Ectodermal cell (in vitro differentiated cells): ENCODE results near the gene PDHB.
"Not testable (repeated sequence)": the region's sequence is repeated elsewhere in the genome, so short reads cannot be mapped to it uniquely, and the experiment has no call there.

Source experiments
- H3K27ac ChIP-seq: 2 replicates; pipeline ENCODE4 v1.7.0; 2013; ENCODE audit warnings: mild to moderate bottlenecking, low read depth, low read length; ENCODE audit not compliant: insufficient read depth, poor library complexity, severe bottlenecking
- H3K27me3 ChIP-seq: 2 replicates; pipeline ENCODE4 v1.7.0; 2013; ENCODE audit warnings: mild to moderate bottlenecking, low read length; ENCODE audit not compliant: insufficient read depth, control insufficient read depth, poor library complexity, severe bottlenecking
- H3K36me3 ChIP-seq: one replicate; pipeline ENCODE4 v1.7.0; 2013; ENCODE audit warnings: low read length; ENCODE audit not compliant: control insufficient read depth, insufficient read depth
- H3K4me1 ChIP-seq: one replicate; pipeline ENCODE4 v1.7.0; 2013; ENCODE audit warnings: low read length; ENCODE audit not compliant: control insufficient read depth, insufficient read depth
- H3K4me3 ChIP-seq: 2 replicates; pipeline ENCODE4 v1.7.0; 2013; ENCODE audit warnings: low read depth, low read length, control low read depth; ENCODE audit not compliant: insufficient read depth
- H3K9me3 ChIP-seq: 2 replicates; pipeline ENCODE4 v1.7.0; 2013; ENCODE audit warnings: mild to moderate bottlenecking, low read length, moderate library complexity; ENCODE audit not compliant: control insufficient read depth
- WGBS, 2 experiments: methylation state at CpG; one replicate each; pipeline ENCODE4 v1.1.7; 2013; ENCODE audit warnings: missing lambda C conversion rate in 2 of 2; 5-methylcytosine and 5-hydroxymethylcytosine counted together

PDHB gene

GRCh38 chr3:58469096-58469495 lies 35.5 kb upstream of the PDHB start:
- 78 to 86% methylated on average over 3 to 4 of the region's 4 CpGs for WGBS, 2 experiments
- Histone ChIP-seq H3K36me3 (no peaks in the 10 kb centered on the region), H3K4me1 (peaks cover 16% of the 10 kb centered on the region), H3K27ac (no peak overlapping the region), H3K27me3 (no peaks in the 10 kb centered on the region), H3K4me3 (no peak overlapping the region), H3K9me3 (no peaks in the 10 kb centered on the region)

- Histone ChIP-seq H3K27ac (no peak overlapping the region), H3K27me3 (no peaks in the 10 kb centered on the region), H3K4me1 (peaks cover 23% of the 10 kb centered on the region), H3K36me3 (no peaks in the 10 kb centered on the region), H3K4me3 (no peak overlapping the region), H3K9me3 (no peaks in the 10 kb centered on the region)
- 92 to 96% methylated on average over 4 of the region's 4 CpGs for WGBS, 2 experiments
Observed at GRCh38 chr3:58466899-58467563, 33.4 kb upstream of the PDHB start.

GRCh38 chr3:58464866-58465265 lies 31.2 kb upstream of the PDHB start:
- H3K27me3 ChIP-seq: no peaks in the 10 kb centered on the region
- H3K9me3 ChIP-seq: no peaks in the 10 kb centered on the region
- no peak overlapping the region for H3K27ac ChIP-seq
- no peak overlapping the region for H3K4me3 ChIP-seq
- 88 to 91% methylated on average over 3 of the region's 3 CpGs for WGBS, 2 experiments
- H3K4me1 ChIP-seq: peaks cover 7% of the 10 kb centered on the region
- no peaks in the 10 kb centered on the region for H3K36me3 ChIP-seq

GRCh38 chr3:58463942-58464271 lies 30.3 kb upstream of the PDHB start:
- H3K4me3 ChIP-seq: no peak overlapping the region
- H3K27me3 ChIP-seq: no peaks in the 10 kb centered on the region
- H3K27ac ChIP-seq: no peak overlapping the region
- 35 to 54% methylated on average over 3 to 5 of the region's 5 CpGs for WGBS, 2 experiments
- H3K9me3 ChIP-seq: no peaks in the 10 kb centered on the region
- peaks cover 7% of the 10 kb centered on the region for H3K4me1 ChIP-seq
- H3K36me3 ChIP-seq: no peaks in the 10 kb centered on the region

- Histone ChIP-seq H3K36me3 (no peaks in the 10 kb centered on the region), H3K27ac (no peak overlapping the region), H3K9me3 (no peaks in the 10 kb centered on the region), H3K27me3 (no peaks in the 10 kb centered on the region), H3K4me1 (peaks cover 7% of the 10 kb centered on the region), H3K4me3 (no peak overlapping the region)
- 38 to 44% methylated on average over 15 to 17 of the region's 18 CpGs for WGBS, 2 experiments
Observed at GRCh38 chr3:58463181-58463941, 29.7 kb upstream of the PDHB start.

GRCh38 chr3:58462829-58463180 lies 29.2 kb upstream of the PDHB start:
- H3K36me3 ChIP-seq: no peaks in the 10 kb centered on the region
- H3K4me1 ChIP-seq: peaks cover 7% of the 10 kb centered on the region
- H3K27me3 ChIP-seq: no peaks in the 10 kb centered on the region
- no peak overlapping the region for H3K27ac ChIP-seq
- no peaks in the 10 kb centered on the region for H3K9me3 ChIP-seq
- 28 to 36% methylated on average over 4 of the region's 4 CpGs for WGBS, 2 experiments
- no peak overlapping the region for H3K4me3 ChIP-seq

GRCh38 chr3:58459160-58459559 lies 25.5 kb upstream of the PDHB start:
- H3K27me3 ChIP-seq: no peaks in the 10 kb centered on the region
- H3K4me3 ChIP-seq: no peak overlapping the region
- no peaks in the 10 kb centered on the region for H3K9me3 ChIP-seq
- H3K4me1 ChIP-seq: peaks cover 7% of the 10 kb centered on the region
- no peak overlapping the region for H3K27ac ChIP-seq
- no peaks in the 10 kb centered on the region for H3K36me3 ChIP-seq
- 96 to 97% methylated on average over 3 to 4 of the region's 4 CpGs for WGBS, 2 experiments

GRCh38 chr3:58452176-58452575 lies 18.5 kb upstream of the PDHB start:
- 71 to 84% methylated on average over 1 of the region's 1 CpG for WGBS, 2 experiments
- no peaks in the 10 kb centered on the region for H3K36me3 ChIP-seq
- H3K4me1 ChIP-seq: no peaks in the 10 kb centered on the region
- H3K9me3 ChIP-seq: peaks cover 3% of the 10 kb centered on the region
- no peak overlapping the region for H3K4me3 ChIP-seq
- H3K27me3 ChIP-seq: no peaks in the 10 kb centered on the region
- H3K27ac ChIP-seq: no peak overlapping the region

GRCh38 chr3:58441514-58442450 lies 8.2 kb upstream of the PDHB start:
- H3K36me3 ChIP-seq: no peaks in the 10 kb centered on the region
- H3K9me3 ChIP-seq: no peaks in the 10 kb centered on the region
- no peaks in the 10 kb centered on the region for H3K27me3 ChIP-seq
- H3K27ac ChIP-seq: no peak overlapping the region
- WGBS, 2 experiments: 92 to 98% methylated on average over 4 of the region's 4 CpGs
- H3K4me1 ChIP-seq: peaks cover 5% of the 10 kb centered on the region
- no peak overlapping the region for H3K4me3 ChIP-seq

GRCh38 chr3:58440996-58441355 lies 7.3 kb upstream of the PDHB start:
- H3K9me3 ChIP-seq, H3K36me3 ChIP-seq, H3K4me3 ChIP-seq, H3K4me1 ChIP-seq, H3K27ac ChIP-seq, H3K27me3 ChIP-seq: not testable (repeated sequence)
- WGBS, 2 experiments: 87 to 90% methylated on average over 6 of the region's 6 CpGs
